SK-N-SH (cell line): ENCODE results near the gene OR2T12. TPM values are rescaled to one million over a fixed set of nuclear protein-coding genes. Genes with fewer than 3 reads are reported as not detected.
"Not testable (repeated sequence)": the region's sequence is repeated elsewhere in the genome, so short reads cannot be mapped to it uniquely, and the experiment has no call there.

ENCODE experiments used
- CTCF ChIA-PET: fragments of 300-600, 350-600 bp; formaldehyde crosslinking; extraction: SDS; loops from one replicate; lab custom pipeline; 2021; lab: Yijun Ruan, JAX
- POLR2A ChIA-PET: fragments of 350-600 bp; sonication (Branson Sonifier 250); formaldehyde crosslinking; extraction: SDS; loops from one replicate; lab custom pipeline; 2020; ENCODE audit warnings: antibody characterized with exemption, inconsistent platforms; lab: Yijun Ruan, JAX
- DNase-seq: peaks from one replicate; pipeline ENCODE4 v3.0.0; 2012
- H2AFZ ChIP-seq: fragments of 200-600 bp; sonication (generic); 2 replicates; pipeline ENCODE4 v1.8.1; 2016; ENCODE audit warnings: antibody characterized with exemption, mild to moderate bottlenecking, low read depth
- H3F3A ChIP-seq: fragments of 200-600 bp; sonication (generic); replicated peaks from 2 replicates; pipeline ENCODE3; 2016; ENCODE audit warnings: antibody characterized with exemption, mild to moderate bottlenecking; ENCODE audit not compliant: insufficient read depth
- H3K27ac ChIP-seq, 2 experiments: fragments of 200-500 bp in 1 of 2; fragments of 200-600 bp in 1 of 2; sonication (Bioruptor generic) in 1 of 2; sonication (generic), shearing (Covaris generic) in 1 of 2; 2 replicates each; pipeline versions ENCODE4 v1.5.1 to v1.6.1; 2014 to 2016; ENCODE audit warnings: low read depth in 2 of 2, inconsistent platforms in 1 of 2, low read length in 1 of 2, mild to moderate bottlenecking in 1 of 2, mixed read lengths in 1 of 2
- H3K27me3 ChIP-seq: fragments of 200-600 bp; sonication (generic), shearing (Covaris generic); 2 replicates; pipeline ENCODE4 v1.6.1; 2016; ENCODE audit warnings: mixed run types; ENCODE audit not compliant: insufficient read depth
- H3K36me3 ChIP-seq, 2 experiments: fragments of 200-500 bp in 1 of 2; fragments of 200-600 bp in 1 of 2; sonication (Bioruptor generic) in 1 of 2; sonication (generic) in 1 of 2; replicated peaks in 1 of 2; 2 replicates each; pipeline versions ENCODE3 to v1.5.1; 2014 to 2016; ENCODE audit warnings: low read length in 1 of 2, mild to moderate bottlenecking in 1 of 2; ENCODE audit not compliant: insufficient read depth in 2 of 2, control insufficient read depth in 1 of 2
- H3K4me1 ChIP-seq, 2 experiments: fragments of 200-500 bp in 1 of 2; fragments of 200-600 bp in 1 of 2; sonication (Bioruptor generic) in 1 of 2; sonication (generic), shearing (Covaris generic) in 1 of 2; 2 replicates each; pipeline versions ENCODE4 v1.5.1 to v1.6.1; 2014 to 2016; ENCODE audit warnings: low read depth in 1 of 2, low read length in 1 of 2, mixed run types in 1 of 2; ENCODE audit not compliant: insufficient read depth in 2 of 2, control insufficient read depth in 1 of 2
- H3K4me2 ChIP-seq: fragments of 200-600 bp; sonication (generic), shearing (Covaris generic); 2 replicates; pipeline ENCODE4 v1.6.1; 2017; ENCODE audit warnings: mixed run types
- H3K4me3 ChIP-seq, 2 experiments: fragments of 200-500 bp in 1 of 2; fragments of 200-600 bp in 1 of 2; sonication (Bioruptor generic) in 1 of 2; sonication (generic), shearing (Covaris generic) in 1 of 2; 2 replicates each; pipeline versions ENCODE4 v1.5.1 to v1.8.1; 2014 to 2016; ENCODE audit warnings: low read depth in 2 of 2, inconsistent platforms in 1 of 2, low read length in 1 of 2, mild to moderate bottlenecking in 1 of 2, mixed read lengths in 1 of 2, moderate library complexity in 1 of 2
- H3K79me2 ChIP-seq: fragments of 200-600 bp; sonication (generic); 2 replicates; pipeline ENCODE4 v1.8.1; 2017; ENCODE audit warnings: mild to moderate bottlenecking; ENCODE audit not compliant: insufficient read depth
- H3K9ac ChIP-seq: fragments of 200-600 bp; sonication (generic); 2 replicates; pipeline ENCODE4 v1.6.1; 2017; ENCODE audit warnings: mixed run types
- H3K9me2 ChIP-seq: fragments of 200-600 bp; sonication (generic); 2 replicates; pipeline ENCODE4 v1.6.1; 2017; ENCODE audit warnings: mixed run types
- H3K9me3 ChIP-seq: fragments of 200-600 bp; sonication (generic); 2 replicates; pipeline ENCODE4 v1.6.1; 2017; ENCODE audit warnings: mixed run types, mild to moderate bottlenecking, moderate library complexity
- H4K20me1 ChIP-seq: fragments of 200-600 bp; sonication (generic); 2 replicates; pipeline ENCODE4 v1.6.1; 2017; ENCODE audit warnings: mild to moderate bottlenecking, mixed run types; ENCODE audit not compliant: insufficient read depth
- FOXJ3 ChIP-seq: sonication (generic); formaldehyde crosslinking; IDR thresholded peaks from 2 replicates; pipeline ENCODE4 v1.5.1; 2020; ENCODE audit warnings: mild to moderate bottlenecking, missing genetic modification reagents
- FOXM1 ChIP-seq: IDR thresholded peaks from 2 replicates; pipeline ENCODE4 v1.4.0; 2012; ENCODE audit warnings: low read depth, mild to moderate bottlenecking
- GABPA ChIP-seq: IDR thresholded peaks from 2 replicates; pipeline ENCODE4 v1.4.0; 2012; ENCODE audit warnings: low read depth, mild to moderate bottlenecking
- IRF3 ChIP-seq: fragments of 150-350 bp; IDR thresholded peaks from 2 replicates; pipeline ENCODE4 v1.6.1; 2016; ENCODE audit warnings: mild to moderate bottlenecking, low read depth, low read length
- JUND ChIP-seq: IDR thresholded peaks from 2 replicates; pipeline ENCODE4 v1.4.0; 2012
- MEF2A ChIP-seq: IDR thresholded peaks from 2 replicates; pipeline ENCODE4 v1.4.0; 2012; ENCODE audit warnings: low read depth, borderline replicate concordance
- NRF1 ChIP-seq: IDR thresholded peaks from 2 replicates; pipeline ENCODE4 v1.6.1; 2012; ENCODE audit warnings: low read depth, mild to moderate bottlenecking, low read length
- RAD21 ChIP-seq: IDR thresholded peaks from 2 replicates; pipeline ENCODE4 v1.6.1; 2012; ENCODE audit warnings: mild to moderate bottlenecking, low read length
- RCOR1 ChIP-seq: fragments of 150-350 bp; IDR thresholded peaks from 2 replicates; pipeline ENCODE4 v1.6.1; 2017; ENCODE audit warnings: antibody characterized with exemption, low read length
- RFX5 ChIP-seq: IDR thresholded peaks from 2 replicates; pipeline ENCODE4 v1.6.1; 2012; ENCODE audit warnings: mild to moderate bottlenecking, improper control_type of control experiment, low read length
- SMC3 ChIP-seq: IDR thresholded peaks from 2 replicates; pipeline ENCODE4 v1.6.1; 2012; ENCODE audit warnings: low read depth, low read length, improper control_type of control experiment
- TAF1 ChIP-seq: IDR thresholded peaks from 2 replicates; pipeline ENCODE4 v1.6.1; 2012; ENCODE audit warnings: low read depth, mild to moderate bottlenecking, low read length, moderate library complexity, borderline replicate concordance
- USF1 ChIP-seq: IDR thresholded peaks from 2 replicates; pipeline ENCODE4 v1.4.0; 2012; ENCODE audit warnings: low read depth, borderline replicate concordance
- WGBS: methylation state at CpG from one replicate; pipeline ENCODE4 v1.1.6; 2017; ENCODE audit warnings: low lambda C conversion rate; 5-methylcytosine and 5-hydroxymethylcytosine counted together
- polyA plus RNA-seq, 3 experiments: library from polyadenylated mRNA; depleted of rRNA; stranded (reverse); fragments of >200 nt; gene quantifications; 2 replicates each; pipeline ENCODE4 v1.2.3, GENCODE V29; 2012

OR2T12 gene
- polyA plus RNA-seq, 1 of the 3 experiments (the other 2 are of a cell fraction): not detected

- no peak within 1 kb of the TSS for H3K9ac ChIP-seq
- no peaks in the 10 kb centered on the region for H3F3A ChIP-seq
- H3K27ac ChIP-seq: no peak within 1 kb of the TSS
- CTCF ChIA-PET: no interaction called here
- no peak within 1 kb of the TSS for H3K4me3 ChIP-seq
- no peaks in the 10 kb centered on the region for H3K9me2 ChIP-seq
- no peak for DNase-seq
- no peak for TF ChIP-seq RCOR1
- TF ChIP-seq IRF3: no peak
- no peak for TF ChIP-seq JUND
- TF ChIP-seq RAD21: no peak
- TF ChIP-seq FOXM1: no peak
- TF ChIP-seq GABPA: no peak
- TF ChIP-seq FOXJ3 (CRISPR knock-in tag): no peak
- no peak for TF ChIP-seq RFX5
- no peak for TF ChIP-seq USF1
- no peak for TF ChIP-seq NRF1
- TF ChIP-seq MEF2A: no peak
- TF ChIP-seq TAF1: no peak
- TF ChIP-seq SMC3: no peak
- H3K36me3 ChIP-seq: no peaks in the 10 kb centered on the region
- H3K4me2 ChIP-seq: no peak within 1 kb of the TSS
- 0% methylated on average over 1 of the region's 1 CpG for WGBS
- no peaks in the 10 kb centered on the region for H3K27me3 ChIP-seq
- H3K9me3 ChIP-seq: peaks cover 4% of the 10 kb centered on the region; the same call in 1 of the 2 replicates
- no peaks in the 10 kb centered on the region for H4K20me1 ChIP-seq
- no peaks in the 10 kb centered on the region for H3K4me1 ChIP-seq
- H3K79me2 ChIP-seq: no peaks in the 10 kb centered on the region
- POLR2A ChIA-PET: no interaction called here
- no peak within 1 kb of the TSS for H2AFZ ChIP-seq
Observed at GRCh38 chr1:248277876-248278275, 25.3 kb downstream of the OR2T12 start, which contains the start of gene OR2T33. TSS of gene OR2T33 (minus strand) at chr1:248277976. CDS start at chr1:248273814, 4,162 bp downstream.

GRCh38 chr1:248273225-248273624 lies 30.0 kb downstream of the OR2T12 start:
- CTCF ChIA-PET, H3K4me1 ChIP-seq, DNase-seq: not testable (repeated sequence)

More at GRCh38 chr1:248273225-248273624, 30.0 kb downstream of the OR2T12 start:
- H4K20me1 ChIP-seq, POLR2A ChIA-PET, H3K79me2 ChIP-seq, H3K9ac ChIP-seq, H3K36me3 ChIP-seq, H3K27ac ChIP-seq, H3K4me2 ChIP-seq, H3K4me3 ChIP-seq, H2AFZ ChIP-seq, H3K9me2 ChIP-seq, H3K27me3 ChIP-seq, H3K9me3 ChIP-seq, H3F3A ChIP-seq: not testable (repeated sequence)
- 6% methylated on average over 2 of the region's 16 CpGs for WGBS
